GM23338 (cell line): ENCODE measurements around the gene PTH1R.

Experiments
- EZH2 ChIP-seq: fragments of 200-600 bp; sonication (generic); IDR thresholded peaks from one replicate; pipeline ENCODE4 v1.8.0; 2017; ENCODE audit warnings: antibody characterized with exemption, mild to moderate bottlenecking, low read depth; ENCODE audit not compliant: unreplicated experiment
- TF ChIP-seq, protein P1 (sequence below), 2 experiments: fragments of 200-600 bp in 1 of 2; sonication (generic) in 1 of 2; conservative IDR thresholded peaks; 2 replicates each; pipeline versions ENCODE4 v1.5.1 to v1.6.1; 2016 to 2017; ENCODE audit warnings: antibody characterized with exemption in 2 of 2, low read depth in 2 of 2, mild to moderate bottlenecking in 2 of 2, moderate library complexity in 1 of 2

DNA sequence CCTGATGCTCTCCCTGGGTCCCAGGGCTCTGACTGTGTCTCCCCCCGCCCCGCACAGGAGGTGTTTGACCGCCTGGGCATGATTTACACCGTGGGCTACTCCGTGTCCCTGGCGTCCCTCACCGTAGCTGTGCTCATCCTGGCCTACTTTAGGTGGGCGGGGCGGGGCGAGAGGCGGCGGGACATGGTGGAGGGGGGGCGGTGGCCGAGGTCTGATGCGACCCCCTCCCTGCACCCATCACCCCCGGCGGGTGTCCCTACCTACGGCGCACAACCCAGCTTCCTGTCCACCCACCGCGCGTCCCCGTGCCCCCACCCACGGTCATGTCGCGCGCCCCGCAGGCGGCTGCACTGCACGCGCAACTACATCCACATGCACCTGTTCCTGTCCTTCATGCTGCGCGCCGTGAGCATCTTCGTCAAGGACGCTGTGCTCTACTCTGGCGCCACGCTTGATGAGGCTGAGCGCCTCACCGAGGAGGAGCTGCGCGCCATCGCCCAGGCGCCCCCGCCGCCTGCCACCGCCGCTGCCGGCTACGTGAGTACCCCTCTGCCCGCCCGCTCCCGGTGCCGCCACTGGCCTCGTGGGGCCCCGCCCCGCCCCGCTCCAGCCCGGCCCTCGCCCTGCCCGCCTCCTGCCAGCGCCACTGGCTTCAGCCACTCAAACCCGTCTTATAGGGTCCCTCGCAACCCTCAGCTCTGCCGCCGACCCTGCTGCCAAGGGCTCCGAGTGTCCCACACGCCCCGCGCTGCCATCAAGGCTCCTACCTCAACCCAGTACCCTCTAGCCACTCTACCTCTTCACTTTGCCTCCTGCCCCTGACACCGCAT, 21.0 kb downstream of the PTH1R start:
- TF ChIP-seq EZH2: peak; percentile 32
- TF ChIP-seq, protein P1, sequence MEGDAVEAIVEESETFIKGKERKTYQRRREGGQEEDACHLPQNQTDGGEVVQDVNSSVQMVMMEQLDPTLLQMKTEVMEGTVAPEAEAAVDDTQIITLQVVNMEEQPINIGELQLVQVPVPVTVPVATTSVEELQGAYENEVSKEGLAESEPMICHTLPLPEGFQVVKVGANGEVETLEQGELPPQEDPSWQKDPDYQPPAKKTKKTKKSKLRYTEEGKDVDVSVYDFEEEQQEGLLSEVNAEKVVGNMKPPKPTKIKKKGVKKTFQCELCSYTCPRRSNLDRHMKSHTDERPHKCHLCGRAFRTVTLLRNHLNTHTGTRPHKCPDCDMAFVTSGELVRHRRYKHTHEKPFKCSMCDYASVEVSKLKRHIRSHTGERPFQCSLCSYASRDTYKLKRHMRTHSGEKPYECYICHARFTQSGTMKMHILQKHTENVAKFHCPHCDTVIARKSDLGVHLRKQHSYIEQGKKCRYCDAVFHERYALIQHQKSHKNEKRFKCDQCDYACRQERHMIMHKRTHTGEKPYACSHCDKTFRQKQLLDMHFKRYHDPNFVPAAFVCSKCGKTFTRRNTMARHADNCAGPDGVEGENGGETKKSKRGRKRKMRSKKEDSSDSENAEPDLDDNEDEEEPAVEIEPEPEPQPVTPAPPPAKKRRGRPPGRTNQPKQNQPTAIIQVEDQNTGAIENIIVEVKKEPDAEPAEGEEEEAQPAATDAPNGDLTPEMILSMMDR (conservative IDR thresholded peaks at IDR 0.05; ENCODE audit: low read depth in 2 of 2): no peak
